Measurements from ENCODE around the gene WBP2NL.

The WBP2NL gene

DNA sequence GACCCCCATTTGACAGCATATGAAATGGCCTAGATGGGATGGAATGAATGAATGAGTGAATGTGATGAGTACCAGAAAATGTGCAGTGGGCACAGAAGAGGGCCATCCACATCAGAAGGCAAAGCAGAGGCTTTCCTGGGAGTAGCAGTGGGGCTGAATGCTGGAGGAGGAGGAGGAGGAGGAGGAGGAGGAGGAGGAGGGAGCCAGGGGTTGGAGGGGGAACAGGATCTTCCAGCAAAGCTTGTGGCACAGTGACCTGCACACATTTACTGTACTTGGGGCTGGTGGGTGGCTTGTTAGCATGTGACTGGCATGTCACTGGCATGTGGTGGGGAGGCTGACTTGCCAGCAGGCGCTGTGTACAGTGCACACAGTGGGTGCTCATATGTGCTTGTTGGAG, 19.9 kb upstream of the WBP2NL start:
- DNase-seq (ENCODE audit: low read depth, low spot score), result no peak

DNA sequence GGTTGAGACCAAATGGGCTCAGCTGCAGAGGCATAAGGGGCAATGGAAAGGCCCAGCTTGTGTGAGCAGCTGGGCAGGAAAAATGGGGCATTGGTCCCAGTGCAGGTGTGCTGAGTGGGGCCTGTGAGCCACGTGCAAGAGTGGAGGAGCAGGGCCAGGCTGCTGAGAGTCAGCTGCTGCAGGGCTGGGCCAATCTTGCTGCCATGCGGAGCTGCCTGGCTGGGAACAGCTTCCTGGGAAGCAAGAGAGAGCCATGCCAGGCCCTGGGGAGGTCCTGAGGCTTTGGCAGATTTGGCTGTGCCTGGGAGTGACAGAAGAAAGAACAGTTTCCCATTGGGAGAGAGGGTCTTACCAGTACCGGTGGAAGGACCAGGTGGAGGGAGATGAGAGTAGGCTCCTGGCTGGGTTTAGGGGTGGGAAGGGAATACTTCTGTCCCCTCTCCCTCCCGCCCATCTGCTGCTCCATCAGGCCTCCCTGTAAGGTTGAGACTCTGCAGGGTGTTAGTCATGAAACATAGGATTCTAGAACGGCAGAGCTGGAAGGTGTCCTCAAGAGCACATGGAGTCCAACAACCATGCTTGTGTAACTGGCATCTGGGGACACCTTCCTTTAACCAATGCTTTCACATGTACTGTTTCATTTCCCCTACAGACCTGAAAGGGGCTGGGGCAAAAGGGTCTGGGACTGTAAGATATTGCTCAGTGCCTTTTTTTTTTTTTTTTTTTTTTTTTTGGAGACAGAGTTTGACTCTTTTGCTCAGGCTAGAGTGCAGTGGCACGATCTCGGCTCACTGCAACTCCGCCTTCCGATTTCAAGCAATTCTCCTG, 19.0 kb upstream of the WBP2NL start:
- DNase-seq (ENCODE audit: low read depth, low spot score), result no peak

DNA sequence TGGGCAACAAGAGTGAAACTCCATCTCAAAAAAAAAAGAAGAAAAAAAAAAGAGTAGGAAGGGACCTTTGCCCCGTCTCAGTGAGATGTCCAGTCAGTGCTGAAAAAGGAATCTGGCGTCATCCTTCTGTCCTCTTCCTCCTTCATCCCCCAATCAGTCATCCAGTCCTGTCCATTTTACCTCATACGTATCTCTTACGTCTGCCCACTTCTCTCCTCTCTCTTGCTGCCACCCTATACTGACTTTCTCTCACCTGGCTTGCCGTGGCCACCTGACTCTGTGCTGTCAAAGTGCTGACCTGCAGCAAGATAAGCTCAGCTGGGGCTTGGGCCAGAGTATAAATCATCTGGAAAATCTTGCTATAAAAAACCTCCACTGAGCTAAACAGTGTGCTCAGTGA, 15.7 kb upstream of the WBP2NL start:
- no peak for DNase-seq (ENCODE audit: low read depth, low spot score)

DNA sequence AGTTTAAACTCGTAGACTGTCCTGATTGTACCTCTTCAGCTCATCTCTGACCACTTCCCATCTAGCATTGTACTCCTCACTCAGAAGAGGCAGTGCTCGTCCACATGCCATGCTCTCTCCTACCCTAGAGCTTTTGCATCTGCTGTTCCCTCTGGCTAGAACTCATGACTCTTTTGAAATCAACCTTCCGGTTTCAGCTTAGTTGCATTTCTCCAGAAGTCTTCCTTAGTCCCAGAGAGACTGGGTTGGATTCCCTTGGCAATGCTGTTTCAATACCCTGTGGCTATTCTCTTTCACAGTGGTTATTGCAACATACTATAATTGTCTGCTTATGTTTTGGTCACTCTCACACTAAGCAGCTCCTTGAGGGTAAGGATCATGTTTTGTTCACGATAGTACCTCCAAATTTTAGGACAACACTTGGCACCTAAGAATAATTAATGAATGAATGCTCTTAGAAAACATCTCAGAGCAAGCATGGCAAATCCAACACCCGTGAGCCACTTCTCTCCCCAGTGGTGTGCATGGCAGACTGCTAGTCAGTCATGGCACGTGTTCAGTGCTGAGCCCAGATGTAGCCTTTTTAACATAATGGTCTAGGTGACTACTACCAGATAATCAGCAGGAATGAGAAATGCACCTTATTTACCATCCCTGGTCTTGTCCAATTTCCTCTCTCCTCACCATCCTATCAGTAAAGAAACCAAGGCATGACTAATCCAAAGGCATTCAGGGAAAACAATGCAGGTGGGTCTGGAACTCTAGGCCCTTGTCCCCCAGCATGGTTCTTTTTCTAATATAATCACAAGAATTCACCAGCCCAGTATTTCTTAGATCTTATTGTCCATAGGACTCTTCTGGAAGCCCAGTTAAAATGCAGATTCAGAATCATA, 14.8 kb upstream of the WBP2NL start:
- DNase-seq (ENCODE audit: low read depth, low spot score), result no peak

DNA sequence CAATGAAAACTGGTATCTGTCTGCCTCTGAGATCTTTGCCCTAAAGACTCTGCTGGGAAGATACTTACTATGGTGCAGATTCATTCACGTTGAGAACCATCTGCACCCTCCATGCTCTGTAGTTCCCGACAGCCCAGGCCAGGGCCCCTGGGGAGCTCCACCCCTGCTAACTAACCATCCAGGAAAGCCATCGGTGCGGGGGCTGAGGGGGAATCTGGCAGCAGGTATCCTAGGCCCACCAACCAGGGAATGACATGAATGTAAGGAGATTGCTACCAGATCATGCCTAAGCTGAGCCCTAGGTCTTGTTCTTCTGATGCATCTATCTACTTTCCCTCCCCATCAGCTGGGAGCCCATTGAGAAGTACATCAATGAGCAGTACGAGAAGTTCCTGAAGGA, 11.3 kb upstream of the WBP2NL start:
- no peak for DNase-seq (ENCODE audit: low read depth, low spot score)

DNA sequence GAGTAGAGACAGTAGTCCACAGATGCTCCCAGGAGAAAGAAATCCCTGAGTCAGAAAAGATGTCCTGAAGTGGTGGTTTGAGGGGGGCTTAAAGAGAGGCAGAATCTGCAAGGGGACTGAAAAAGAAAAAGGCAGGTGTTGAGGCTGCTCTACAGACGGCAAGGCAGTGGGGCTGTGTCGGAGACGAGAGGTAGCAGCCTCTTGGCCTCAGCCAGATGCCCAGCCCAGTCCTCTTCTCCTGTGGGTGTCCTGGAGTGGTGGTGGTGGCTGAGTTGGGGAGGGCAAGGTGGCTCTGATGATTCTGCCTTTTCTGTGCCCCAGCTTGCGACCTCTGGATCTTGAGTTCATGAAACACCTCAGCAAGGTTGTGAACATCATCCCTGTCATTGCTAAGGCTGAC, 9.3 kb upstream of the WBP2NL start:
- DNase-seq (ENCODE audit: low read depth, low spot score), result no peak

DNA sequence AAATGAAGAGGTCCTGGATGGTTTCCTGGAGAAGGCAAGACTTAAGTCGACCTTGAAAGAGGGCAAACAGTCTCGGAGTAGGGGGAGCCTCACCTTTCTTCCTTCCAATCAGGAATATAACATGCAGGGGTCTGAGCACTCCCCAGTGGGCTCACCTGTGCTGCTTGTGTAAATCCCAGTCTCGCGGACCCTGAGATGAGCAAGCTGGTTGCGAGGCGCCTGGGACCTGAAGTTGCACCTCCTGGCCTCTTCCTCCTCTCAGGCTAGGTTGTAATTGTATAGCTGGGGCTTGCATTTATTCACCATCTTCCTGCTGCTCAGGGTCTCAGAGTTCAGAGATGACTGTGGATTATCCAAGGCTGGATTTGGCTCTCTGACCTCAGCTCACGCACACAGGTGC, 7.5 kb upstream of the WBP2NL start:
- DNase-seq (ENCODE audit: low read depth, low spot score), result no peak

DNA sequence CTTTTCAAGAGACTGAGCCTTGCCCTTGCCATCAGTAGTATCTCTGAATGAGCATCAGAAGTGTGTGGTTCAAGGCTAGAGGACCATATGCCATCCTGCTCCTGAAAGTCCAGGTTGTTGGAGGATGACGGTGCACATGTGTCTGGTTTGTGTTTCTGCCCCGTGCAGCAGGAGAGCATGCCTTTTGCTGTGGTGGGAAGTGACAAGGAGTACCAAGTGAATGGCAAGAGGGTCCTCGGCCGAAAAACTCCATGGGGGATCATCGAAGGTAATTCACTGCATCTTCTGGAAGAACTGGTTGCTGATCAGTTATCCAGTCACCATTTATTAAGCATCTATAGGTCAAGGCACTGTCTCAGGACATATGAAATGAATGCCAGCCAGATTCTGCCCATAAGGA, 6.1 kb upstream of the WBP2NL start:
- no peak for DNase-seq (ENCODE audit: low read depth, low spot score)

DNA sequence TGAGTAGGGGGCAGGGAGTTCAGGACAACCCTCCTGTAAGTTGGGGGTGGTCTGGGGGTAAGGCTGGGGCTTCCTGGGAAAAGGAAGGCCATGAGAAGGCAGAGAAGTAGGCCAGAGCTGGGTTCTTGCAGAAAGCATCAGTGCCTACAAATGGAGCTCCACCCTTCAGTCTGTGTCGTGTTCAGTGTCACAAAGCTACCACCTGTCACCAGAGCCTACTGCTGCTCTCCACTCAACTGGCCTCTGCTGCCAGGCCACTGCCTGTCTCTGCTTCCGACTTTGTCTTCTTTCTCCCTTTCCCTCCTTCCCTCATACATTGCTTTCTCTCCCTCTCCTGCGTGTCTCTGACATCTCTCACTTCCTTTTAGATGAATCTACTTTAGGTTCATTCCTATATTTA, 3.4 kb upstream of the WBP2NL start:
- no peak for DNase-seq (ENCODE audit: low read depth, low spot score)

DNA sequence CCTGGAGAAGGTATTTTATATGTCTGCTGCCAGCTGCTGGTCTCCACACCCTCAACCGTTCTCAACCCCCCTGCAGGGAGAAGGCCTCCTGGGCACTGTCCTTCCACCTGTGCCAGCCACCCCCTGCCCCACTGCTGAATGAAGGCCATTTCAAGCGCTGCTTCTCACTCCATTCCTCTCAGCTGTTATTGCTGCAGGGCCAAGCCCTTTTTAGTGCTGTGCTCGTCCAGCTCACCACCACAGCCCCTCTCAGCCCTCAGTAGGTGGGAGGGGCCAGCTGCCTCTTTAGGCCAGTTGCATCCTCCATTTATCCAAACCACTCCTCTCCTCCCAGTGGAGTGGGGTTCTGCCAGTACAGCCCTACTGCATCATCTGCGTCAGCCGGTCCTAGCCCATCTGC, 1.8 kb upstream of the WBP2NL start:
- no peak for DNase-seq (ENCODE audit: low read depth, low spot score)

DNA sequence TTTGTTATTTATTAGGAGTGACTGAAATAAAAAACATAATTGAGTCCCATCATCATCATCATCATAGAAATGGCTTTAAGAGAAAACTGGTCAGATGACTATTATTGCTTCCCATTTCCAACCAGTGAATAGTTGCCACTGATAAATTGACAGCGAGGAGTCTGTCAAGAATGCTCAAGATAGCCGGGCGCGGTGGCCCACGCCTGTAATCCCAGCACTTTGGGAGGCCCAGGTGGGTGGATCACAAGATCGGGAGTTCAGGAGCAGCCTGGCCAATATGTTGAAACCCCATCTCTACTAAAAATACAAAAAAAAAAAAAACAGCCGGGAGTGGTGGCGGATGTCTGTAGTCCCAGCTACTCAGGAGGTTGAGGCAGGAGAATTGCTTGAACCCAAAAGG, 1.9 kb downstream of the WBP2NL start:
- no peak for DNase-seq (ENCODE audit: low read depth, low spot score)

DNA sequence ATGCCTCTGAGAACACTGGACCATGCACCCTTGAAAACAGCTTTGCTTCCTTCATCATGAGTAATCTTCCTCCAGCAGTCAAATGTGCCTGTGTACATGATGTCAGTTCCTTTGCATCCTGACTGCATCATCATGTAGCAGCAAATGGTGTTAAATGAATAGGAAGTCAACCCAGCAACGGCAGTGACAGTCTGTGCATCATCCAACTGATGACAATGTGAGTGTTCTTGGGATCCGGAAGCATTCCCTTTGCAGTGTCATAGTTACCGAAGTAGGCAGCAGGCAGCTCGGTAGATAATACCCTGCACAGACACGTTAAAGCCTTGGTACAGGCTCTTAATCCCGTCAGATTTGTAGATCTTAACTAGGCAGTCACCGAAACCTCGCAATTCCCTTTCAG, 2.5 kb downstream of the WBP2NL start:
- DNase-seq (ENCODE audit: low read depth, low spot score), result no peak

DNA sequence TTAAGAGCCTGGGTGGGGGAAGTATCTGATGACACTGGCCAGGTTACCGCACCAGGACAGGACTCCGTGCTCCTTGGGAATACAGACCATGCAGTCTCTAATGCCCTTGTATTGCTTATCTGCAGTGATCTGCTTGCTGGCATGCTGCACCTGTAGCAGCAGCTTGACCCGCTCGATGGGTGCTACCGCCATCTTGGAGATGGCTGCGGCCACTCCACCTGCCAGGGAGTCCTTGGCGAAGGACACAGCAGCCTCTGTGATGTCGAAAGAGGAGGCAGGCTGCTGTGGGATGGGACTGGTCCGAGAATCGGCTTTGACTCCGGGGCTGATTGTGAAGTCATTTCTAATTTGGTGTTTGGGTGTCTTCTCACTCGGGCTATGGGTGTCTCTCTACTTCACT, 3.1 kb downstream of the WBP2NL start:
- no peak for DNase-seq (ENCODE audit: low read depth, low spot score)

DNA sequence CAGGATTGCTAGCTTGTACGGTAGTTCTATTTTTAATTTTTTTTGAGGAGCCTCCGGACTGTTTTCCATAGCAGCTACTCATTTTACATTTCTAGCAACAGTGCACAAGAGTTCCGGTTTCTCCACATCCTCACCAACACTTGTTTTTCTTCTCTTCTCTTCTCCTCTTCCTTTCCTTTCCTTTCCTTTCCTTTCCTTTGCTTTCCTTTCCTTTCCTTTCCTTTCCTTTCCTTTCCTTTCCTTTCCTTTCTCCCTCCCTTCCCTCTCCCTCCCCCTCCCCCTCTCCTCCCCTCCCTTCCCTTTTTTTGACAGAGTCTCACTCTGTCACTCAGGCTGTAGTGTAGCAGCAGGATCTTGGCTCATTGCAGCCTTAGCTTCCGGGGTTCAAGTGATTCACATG, 9.3 kb downstream of the WBP2NL start:
- DNase-seq (ENCODE audit: low read depth, low spot score), result no peak

DNA sequence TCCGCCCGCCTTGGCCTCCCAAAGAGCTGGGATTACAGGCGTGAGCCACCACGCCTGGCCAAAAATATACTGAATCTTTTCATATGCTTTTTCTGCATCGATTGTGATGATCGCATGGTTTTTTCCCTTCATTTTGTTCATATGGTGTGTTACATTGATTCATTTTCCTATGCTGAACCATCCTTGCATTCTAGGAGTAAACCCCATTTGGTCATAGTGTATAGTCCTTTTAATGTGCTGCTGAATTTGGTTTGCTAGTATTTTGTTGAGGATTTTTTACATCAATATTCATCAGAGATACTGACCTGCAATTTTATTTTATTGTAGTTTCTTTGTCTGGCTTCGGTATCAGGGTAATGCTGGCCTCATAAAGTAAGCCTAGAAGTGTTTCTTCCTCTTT, 12.2 kb downstream of the WBP2NL start:
- DNase-seq (ENCODE audit: low read depth, low spot score), result no peak

DNA sequence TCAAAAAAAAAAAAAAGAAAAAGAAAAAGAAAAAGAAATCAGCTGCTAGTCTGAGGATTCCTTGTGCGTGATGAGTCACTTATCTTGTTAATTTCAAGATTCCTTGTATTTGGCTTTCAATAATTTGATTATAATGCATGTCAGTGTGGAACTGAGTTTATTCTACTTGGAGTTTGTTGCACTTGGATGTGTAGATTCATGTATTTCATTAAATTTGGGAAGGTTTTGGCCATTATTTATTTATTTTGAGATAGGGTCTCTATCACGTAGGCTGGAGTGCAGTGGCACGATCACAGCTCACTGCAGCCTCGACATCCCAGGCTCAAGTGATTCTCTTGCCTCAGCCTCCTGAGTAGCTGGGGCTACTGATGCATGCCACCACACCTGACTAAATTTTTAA, 14.8 kb downstream of the WBP2NL start:
- DNase-seq (ENCODE audit: low read depth, low spot score), result no peak

DNA sequence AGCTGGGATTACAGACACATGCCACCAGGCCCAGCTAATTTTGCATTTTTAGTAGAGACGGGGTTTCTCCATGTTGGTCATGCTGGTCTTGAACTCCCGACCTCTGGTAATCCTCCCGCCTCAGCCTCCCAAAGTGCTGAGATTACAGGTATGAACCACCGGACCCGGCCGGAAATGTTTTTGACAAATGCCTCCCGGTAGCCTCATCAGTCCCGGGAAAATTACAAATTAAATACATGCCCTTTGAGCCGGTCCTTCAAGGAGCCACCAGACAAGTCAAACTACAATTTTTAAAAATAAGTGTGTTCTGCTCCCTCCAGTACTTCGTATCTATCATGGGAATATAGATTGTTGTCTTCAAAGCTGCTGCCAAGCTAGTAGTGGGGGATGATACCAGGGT, 17.5 kb downstream of the WBP2NL start:
- no peak for DNase-seq (ENCODE audit: low read depth, low spot score)

DNA sequence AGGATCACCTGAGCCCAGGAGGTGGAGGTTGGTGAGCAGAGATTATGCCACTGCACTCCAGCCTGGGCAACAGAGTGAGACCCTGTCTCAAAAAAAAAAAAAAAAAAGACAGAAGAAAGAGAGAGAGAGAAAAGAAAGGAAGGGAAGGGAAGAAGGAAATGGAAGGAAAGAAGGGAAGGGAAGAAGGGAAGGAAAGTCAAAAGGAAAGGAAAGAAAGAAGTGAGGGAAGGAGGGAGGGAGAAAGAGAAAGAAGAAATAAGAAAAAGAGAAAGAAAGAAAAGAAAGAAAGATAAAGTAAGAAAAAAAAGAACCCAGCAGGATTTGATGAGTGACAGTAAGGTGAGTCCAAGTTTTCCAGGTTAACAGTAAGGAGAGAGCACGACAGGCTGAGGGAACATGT, 19.6 kb downstream of the WBP2NL start:
- no peak for DNase-seq (ENCODE audit: low read depth, low spot score)

DNA sequence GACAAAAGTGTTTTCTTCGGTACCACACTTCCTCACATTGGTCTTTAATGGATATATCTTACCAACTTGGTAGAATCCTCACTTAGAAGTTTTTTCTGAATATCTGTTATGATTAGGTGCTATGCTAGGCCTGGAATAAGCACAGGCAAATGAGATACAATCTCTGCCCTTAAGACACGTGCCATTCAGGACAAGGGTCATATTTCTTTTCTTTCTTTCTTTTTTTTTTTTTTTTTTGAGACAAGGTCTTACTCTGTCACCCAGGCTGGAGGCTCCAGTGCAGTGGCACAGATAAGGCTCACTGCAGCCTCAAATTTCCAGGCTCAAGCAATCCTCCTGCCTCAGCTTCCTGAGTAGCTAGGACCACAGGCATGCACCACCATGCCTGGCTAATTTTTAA, 23.0 kb downstream of the WBP2NL start:
- no peak for DNase-seq (ENCODE audit: low read depth, low spot score)

DNA sequence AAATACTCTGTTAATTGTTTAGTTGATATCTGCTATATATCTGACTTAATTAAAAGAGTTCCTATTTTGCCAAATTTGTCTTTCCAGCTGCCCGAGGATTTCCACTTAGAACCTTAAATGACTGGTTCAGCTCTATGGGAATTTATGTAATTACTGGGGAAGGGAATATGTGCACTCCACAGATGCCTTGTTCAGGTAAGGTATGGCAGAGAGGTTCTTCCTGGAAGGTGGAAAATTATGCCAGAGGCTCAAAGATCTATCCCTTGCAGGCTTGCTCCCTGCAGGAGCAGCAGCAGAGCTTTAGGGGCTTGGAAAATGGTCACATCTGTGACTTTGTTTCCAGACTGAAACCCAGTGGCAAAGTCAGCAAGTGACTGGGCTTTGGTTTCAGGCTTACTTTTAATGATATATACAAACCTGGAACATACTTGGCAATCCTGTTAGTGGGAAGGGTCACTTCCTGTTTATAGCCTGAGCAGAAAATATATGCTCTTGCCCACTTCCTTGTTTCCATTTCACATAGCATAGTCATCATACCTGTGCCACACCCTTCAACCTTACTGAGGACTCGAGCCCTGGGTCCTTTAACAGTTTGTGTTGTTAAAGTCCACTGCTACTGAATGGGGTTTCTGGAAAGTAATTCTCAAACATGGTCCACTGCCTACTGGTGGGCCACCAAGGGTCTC, 23.7 kb downstream of the WBP2NL start:
- no peak for DNase-seq (ENCODE audit: low read depth, low spot score)

DNA sequence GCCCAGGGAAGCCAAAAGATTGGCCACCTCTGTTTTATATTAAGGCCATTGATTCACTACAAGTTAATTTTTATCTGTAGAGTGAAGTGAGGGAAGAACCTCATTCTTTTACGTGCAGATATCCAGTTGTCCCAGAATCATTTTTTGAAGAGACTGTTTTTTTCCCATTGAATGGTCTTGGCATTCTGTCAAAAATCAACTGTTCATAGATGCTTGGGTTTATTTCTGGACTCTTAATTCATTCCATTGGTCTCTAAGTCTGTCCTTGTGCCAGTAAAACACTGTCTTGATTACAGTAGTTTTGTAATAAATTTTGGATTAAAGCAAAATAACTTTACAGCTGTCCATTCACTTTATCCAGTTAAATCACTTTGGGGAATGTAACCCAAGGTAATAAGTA, 26.8 kb downstream of the WBP2NL start:
- no peak for DNase-seq (ENCODE audit: low read depth, low spot score)

DNA sequence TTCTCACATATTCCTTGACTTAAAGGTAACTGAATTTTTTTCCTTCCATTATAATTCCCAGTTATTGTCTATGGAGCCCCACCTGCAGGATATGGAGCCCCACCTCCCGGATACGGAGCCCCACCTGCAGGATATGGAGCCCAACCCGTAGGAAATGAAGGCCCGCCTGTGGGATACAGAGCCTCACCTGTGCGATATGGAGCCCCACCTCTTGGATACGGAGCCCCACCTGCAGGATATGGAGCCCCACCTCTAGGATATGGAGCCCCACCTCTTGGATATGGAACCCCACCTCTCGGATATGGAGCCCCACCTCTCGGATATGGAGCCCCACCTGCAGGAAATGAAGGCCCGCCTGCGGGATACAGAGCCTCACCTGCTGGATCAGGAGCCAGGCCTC, 28.1 kb downstream of the WBP2NL start:
- DNase-seq (ENCODE audit: low read depth, low spot score), result no peak

Measured in brain pericyte (primary cell).